AG04449 (cell line): Measurements from ENCODE around the gene DNASE1L2.
A peak's percentile ranks its signal among the peaks of the same experiment; 100 is the strongest.

Experiments used
- CTCF ChIA-PET: fragments of 350-600 bp; formaldehyde crosslinking; extraction: SDS; loops from one replicate; lab custom pipeline; 2021; ENCODE audit warnings: antibody characterized with exemption; lab: Yijun Ruan, JAX
- POLR2A ChIA-PET: fragments of 400-600, 350-600 bp; formaldehyde crosslinking; extraction: SDS; loops from one replicate; lab custom pipeline; 2020; ENCODE audit warnings: antibody characterized with exemption, inconsistent platforms; lab: Yijun Ruan, JAX
- DNase-seq: peaks from one replicate; pipeline ENCODE4 v3.0.0-alpha.2; 2010; ENCODE audit warnings: low read depth, low spot score
- H3K4me3 ChIP-seq: 2 replicates; pipeline ENCODE4 v1.5.1; 2011; ENCODE audit warnings: low read depth, mild to moderate bottlenecking, control low read depth, low read length
- CTCF ChIP-seq: IDR thresholded peaks from one replicate; pipeline ENCODE4 v1.5.1; 2011; ENCODE audit warnings: mild to moderate bottlenecking, moderate library complexity, low read length, control low read depth, inconsistent platforms; ENCODE audit not compliant: insufficient read depth; ENCODE audit errors: missing control alignments

The DNASE1L2 gene

GRCh38 chr16:2236337-2237101 is at the start of gene DNASE1L2:
Gene DNASE1L2 (plus strand): TSS chr16:2236444. CDS start chr16:2236817, 373 bp downstream.
- ChIA-PET CTCF (no interaction called here), POLR2A (interaction anchor here (1.1 kb wide), 1 partner anchor 15 kb away, joined by 7 read pairs; the partner anchor contains the start of gene ECI1)
- peak within 1 kb of the TSS; percentile 12; the same call in 1 of the 2 replicates for H3K4me3 ChIP-seq
- no peak for DNase-seq
- TF ChIP-seq CTCF, result no peak

- ChIA-PET POLR2A (no interaction called here), CTCF (no interaction called here)
- DNase-seq, result no peak
- no peak overlapping the region for H3K4me3 ChIP-seq
- no peak for TF ChIP-seq CTCF
Measured at GRCh38 chr16:2186505-2186904, 49.7 kb upstream of the DNASE1L2 start.

- no peak for TF ChIP-seq CTCF
- H3K4me3 ChIP-seq, result no peak overlapping the region
- CTCF ChIA-PET, result interaction anchor here (0.7 kb wide), 1 partner anchor 47 kb away, joined by 3 read pairs; no protein-coding TSS in a partner anchor
- DNase-seq, result no peak
- POLR2A ChIA-PET, result no interaction called here
Measured at GRCh38 chr16:2187212-2187611, 49.0 kb upstream of the DNASE1L2 start.

- POLR2A ChIA-PET, result interaction anchor here (0.8 to 1.4 kb wide), 2 partner anchors 17 to 33 kb away, joined by 3 to 4 read pairs; partner anchors contain the start of genes MLST8 and TRAF7
- CTCF ChIA-PET, result no interaction called here
- no peak for TF ChIP-seq CTCF
Measured at GRCh38 chr16:2188395-2188794, 47.8 kb upstream of the DNASE1L2 start.

GRCh38 chr16:2189252-2189893 is 46.9 kb upstream of the DNASE1L2 start:
- no peak overlapping the region for H3K4me3 ChIP-seq
- ChIA-PET POLR2A (interaction anchor here (1.0 to 1.4 kb wide), 3 partner anchors 34 to 224 kb away, joined by 3 read pairs; partner anchors contain the start of genes RPS2 and TRAF7), CTCF (no interaction called here)
- TF ChIP-seq CTCF, result no peak
- no peak for DNase-seq

More at GRCh38 chr16:2188395-2188794, 47.8 kb upstream of the DNASE1L2 start:
- no peak for DNase-seq
- H3K4me3 ChIP-seq, result no peak overlapping the region
